Measurements from ENCODE around the gene AOC2.
A peak's percentile ranks its signal among the peaks of the same experiment; 100 is the strongest.
"Not testable (repeated sequence)": the region's sequence is repeated elsewhere in the genome, so short reads cannot be mapped to it uniquely, and the experiment has no call there.

AOC2 gene

DNA sequence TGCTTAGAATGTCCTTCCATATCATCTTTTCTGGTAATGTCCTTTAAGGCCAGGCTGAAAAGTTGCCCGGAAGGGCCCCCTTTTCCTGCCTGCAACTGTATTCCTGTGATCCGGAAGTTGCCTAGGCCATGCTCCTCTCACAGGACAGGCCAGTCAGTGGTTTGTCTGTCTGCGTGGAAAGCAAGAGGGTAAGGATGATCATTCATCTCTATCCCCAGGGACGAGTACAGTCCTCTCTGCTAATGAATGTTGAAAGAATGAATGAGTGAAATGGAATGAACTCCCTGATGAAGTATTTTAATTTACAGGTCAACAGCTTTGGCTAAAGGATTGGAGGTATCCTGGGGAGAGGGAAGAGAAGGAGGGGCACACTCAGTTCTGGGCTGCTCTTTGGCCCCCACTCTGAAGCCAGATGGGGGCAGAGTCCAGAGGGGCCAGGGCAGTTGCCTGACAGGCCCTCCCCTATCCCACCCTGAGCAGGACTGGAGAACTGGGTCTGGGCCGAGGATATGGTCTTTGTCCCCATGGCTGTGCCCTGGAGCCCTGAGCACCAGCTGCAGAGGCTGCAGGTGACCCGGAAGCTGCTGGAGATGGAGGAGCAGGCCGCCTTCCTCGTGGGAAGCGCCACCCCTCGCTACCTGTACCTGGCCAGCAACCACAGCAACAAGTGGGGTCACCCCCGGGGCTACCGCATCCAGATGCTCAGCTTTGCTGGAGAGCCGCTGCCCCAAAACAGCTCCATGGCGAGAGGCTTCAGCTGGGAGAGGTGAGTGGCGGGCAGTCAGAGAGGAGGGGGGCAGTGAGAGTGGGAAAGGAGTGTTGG lies 9.8 kb downstream of the AOC2 start:
- DNase-seq = no peak

DNA sequence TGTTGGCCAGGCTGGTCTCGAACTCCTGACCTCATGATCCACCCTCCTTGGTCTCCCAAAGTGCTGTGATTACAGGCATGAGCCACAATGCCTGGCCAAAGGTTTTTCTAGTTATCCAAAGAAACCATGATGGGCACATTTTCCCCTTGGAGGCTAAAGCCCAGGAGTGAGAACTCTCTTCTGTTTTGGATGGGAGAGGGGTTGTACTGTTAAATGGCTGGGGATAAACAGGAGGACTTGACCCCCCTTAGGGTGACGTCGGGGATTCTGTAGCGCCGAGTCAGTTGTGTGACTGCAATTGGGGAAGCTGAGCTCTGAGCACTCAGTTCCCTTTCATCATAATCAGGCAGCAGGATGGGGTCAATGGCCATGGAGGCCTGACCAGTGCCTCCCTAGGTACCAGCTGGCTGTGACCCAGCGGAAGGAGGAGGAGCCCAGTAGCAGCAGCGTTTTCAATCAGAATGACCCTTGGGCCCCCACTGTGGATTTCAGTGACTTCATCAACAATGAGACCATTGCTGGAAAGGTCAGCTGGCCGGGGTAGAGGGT lies 10.7 kb downstream of the AOC2 start:
- DNase-seq = no peak

DNA sequence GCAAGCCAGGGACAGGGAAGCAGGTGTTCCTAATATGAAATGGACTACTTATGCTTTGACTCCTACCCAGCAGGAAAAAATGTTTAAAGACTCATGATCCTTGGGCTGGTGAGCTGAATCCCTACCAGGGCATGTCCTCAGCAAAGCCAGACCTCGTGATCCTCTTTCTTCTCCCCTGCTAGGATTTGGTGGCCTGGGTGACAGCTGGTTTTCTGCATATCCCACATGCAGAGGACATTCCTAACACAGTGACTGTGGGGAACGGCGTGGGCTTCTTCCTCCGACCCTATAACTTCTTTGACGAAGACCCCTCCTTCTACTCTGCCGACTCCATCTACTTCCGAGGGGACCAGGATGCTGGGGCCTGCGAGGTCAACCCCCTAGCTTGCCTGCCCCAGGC lies 11.7 kb downstream of the AOC2 start:
- not testable (repeated sequence) for DNase-seq

DNA sequence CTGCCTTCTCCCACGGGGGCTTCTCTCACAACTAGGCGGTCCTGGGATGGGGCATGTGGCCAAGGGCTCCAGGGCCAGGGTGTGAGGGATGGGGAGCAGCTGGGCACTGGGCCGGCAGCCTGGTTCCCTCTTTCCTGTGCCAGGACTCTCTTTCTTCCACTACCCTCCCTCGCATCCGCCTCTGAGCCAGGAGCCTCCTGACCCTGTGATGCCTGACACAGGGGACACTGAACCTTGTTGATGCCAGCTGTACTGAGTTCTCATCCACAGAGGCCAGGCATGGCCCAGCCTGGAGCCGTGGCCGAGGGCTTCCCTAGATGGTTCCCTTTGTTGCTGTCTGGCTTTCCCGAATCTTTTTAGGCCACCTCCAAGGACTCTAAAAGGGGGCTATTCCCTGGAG lies 12.1 kb downstream of the AOC2 start:
- not testable (repeated sequence) for DNase-seq

DNA sequence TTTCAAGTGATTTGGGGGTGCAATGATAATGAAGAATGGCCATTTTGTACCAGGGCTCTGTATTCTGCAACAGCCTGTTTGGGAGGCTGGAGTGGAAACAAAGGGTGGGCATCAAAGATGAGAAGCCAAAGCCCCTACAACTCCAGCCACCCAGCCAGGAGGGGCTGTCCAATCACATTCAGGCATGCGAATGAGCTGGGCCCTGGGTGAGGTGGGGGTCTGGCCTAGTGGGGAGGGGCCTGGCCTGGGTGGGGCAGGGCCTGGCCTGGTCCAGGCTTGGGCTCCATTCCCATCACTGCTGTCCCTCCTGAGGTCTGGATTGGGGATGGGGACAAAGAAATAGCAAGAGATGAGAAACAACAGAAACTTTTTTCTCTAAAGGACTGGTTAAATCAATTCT lies 13.0 kb downstream of the AOC2 start:
- no peak for DNase-seq

DNA sequence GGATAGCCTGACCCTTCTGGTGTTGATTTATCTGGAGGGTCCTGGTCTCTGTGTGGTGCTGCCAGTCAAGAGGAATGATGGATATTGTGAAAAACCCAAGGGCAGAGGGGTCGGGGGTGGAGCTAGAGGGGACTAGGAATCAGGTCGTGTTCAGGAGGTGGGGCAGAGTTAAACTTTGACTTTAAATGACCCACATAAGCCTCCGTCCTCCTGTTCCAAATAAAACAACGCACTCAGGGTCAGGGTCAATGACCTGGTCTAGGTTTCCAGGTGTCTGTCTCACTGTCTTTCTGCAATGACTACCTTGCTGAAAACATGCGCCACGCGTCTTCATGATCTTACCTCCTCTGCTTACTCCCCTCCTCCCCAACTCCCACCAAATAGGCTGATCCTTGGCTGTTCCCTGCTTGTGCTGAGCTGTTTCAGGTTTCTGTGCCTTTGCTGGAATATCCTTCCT lies 21.3 kb downstream of the AOC2 start:
- no peak for DNase-seq

DNA sequence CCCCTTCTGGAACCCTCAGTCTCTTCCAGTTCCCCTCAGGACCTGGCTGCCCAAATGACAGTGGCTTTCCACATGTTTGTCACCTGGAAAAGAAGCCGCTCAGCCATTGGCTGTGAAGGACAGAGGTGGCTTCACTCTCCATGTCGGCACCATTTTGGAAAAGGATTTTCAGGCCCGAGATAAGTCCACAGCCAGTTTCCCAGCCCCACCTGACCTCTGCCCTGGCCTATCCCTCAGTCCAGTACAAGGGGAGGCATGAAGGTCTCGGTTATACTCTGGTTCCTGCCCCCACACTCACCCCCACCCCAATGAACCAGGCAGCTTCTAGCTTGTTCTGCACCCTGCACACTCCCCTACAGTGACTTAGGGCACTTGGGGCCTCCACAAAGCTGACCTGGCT lies 21.8 kb downstream of the AOC2 start:
- DNase-seq = no peak

DNA sequence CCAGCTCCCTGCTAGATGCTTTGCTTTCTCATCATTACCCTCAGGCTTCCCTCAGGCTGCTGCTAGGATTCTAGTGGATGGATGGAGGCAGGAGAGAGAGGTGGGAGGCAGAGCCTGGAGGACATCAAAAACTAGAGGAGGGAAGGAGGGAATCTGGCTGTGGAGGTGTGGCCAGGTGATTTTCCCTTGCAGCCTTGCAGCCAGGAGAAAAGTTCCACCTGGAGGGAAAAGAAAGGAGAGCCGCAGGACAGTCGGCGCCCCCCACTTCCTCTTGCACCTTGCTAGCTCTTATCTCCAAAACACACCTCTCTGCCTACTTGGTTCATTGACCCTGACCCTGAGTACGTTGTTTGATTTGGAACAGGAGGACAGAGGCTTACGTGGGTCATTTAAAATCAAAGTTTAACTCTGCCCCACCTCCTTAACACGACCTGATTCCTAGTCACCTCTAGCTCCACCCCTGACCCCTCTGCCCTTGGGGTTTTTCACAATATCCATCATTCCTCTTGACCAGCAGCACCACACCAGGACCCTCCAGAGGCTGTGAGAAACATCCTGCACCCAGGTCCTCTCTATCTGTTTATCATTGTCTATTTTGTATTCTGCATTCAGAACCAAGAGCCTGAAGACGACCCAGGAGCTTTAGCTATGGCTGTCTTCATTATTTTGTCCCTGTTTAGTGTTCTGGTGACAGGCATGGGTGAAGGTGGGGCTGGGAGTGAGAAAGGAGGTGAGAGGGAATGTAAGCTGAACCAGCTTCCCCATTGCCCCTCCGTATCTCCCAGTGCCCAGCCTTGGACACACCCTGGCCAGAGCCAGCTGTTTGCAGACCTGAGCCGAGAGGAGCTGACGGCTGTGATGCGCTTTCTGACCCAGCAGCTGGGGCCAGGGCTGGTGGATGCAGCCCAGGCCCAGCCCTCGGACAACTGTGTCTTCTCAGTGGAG lies 22.5 kb downstream of the AOC2 start:
- no peak for DNase-seq

DNA sequence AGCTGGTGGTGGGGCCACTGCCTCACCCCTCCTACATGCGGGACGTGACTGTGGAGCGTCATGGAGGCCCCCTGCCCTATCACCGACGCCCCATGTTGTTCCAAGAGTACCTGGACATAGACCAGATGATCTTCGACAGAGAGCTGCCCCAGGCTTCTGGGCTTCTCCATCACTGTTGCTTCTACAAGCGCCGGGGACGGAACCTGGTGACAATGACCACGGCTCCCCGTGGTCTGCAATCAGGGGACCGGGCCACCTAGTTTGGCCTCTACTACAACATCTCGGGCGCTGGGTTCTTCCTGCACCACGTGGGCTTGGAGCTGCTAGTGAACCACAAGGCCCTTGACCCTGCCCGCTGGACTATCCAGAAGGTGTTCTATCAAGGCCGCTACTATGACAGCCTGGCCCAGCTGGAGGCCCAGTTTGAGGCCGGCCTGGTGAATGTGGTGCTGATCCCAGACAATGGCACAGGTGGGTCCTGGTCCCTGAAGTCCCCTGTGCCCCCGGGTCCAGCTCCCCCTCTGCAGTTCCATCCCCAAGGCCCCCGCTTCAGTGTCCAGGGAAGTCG lies 23.4 kb downstream of the AOC2 start:
- not testable (repeated sequence) for DNase-seq

DNA sequence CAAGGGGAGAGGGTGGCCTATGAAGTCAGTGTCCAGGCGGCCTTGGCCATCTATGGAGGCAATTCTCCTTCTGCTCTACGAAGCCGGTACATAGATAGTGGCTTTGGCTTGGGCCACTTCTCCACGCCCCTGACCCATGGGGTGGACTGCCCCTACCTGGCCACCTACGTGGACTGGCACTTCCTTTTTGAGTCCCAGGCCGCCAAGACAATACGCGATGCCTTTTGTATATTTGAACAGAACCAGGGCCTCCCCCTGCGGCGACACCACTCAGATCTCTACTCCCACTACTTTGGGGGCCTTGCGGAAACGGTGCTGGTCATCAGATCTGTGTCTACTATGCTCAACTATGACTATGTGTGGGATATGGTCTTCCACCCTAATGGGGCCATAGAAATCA lies 24.0 kb downstream of the AOC2 start:
- no peak for DNase-seq

DNA sequence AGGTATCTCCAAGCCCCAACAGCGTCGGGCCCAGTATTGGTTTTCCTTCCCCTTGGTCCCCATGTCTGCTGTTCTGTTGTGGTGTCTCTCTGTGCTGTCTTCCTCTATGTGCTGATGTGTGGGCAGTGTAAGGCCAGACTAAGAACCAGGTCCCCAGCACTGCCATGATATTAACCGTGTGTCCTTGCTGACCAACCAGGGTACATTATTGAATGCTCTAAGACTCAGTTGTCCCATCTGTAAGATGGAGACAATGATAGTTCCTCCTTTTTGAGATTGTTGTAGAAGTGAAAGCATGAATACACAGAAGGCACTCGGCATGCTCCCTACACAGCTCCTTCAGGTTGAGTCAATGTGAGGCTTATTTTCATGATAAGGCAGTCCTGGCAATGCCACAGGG lies 27.3 kb downstream of the AOC2 start:
- DNase-seq = no peak

DNA sequence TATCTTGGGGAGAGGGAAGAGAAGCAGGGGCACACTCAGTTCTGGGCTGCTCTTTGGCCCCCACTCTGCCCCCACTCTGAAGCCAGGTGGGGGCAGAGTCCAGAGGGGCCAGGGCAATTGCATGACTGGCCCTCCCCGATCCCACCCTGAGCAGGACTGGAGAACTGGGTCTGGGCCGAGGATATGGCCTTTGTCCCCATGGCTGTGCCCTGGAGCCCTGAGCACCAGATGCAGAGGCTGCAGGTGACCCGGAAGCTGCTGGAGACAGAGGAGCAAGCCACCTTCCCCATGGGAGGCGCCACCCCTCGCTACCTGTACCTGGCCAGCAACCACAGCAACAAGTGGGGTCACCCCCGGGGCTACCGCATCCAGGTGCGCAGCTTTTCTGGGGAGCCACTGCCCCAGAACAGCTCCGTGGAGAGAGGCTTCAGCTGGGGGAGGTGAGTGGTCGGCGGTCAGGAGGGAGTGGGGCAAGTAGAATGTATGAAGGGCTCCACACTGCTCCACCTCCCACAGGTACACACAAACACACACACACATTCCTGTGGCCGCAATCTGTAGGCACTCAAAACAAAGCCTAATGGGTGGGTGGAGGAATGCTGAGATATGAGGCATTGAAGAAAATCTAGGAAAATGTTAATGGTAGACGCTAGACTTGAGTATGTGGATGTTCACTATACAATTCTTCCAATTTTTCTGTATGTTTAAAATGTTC lies 28.0 kb downstream of the AOC2 start:
- DNase-seq = no peak

DNA sequence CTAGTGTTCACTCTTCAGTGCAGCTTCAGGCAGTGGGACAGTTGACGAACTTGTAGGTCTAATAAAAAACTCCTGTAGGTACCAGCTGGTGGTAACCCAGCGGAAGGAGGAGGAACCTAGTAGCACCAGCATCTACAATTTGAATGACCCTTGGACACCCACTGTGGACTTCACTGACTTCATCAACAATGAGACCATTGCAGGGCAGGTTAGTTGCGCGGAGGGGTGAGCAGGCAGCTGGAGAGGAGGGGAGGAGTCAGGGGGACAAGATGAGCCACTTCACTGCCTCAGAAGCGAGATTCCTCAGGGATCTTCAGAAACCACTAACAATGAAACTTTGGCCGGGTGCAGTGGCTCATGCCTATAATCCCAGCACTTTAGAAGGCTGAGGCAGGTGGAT lies 28.9 kb downstream of the AOC2 start:
- DNase-seq = no peak

DNA sequence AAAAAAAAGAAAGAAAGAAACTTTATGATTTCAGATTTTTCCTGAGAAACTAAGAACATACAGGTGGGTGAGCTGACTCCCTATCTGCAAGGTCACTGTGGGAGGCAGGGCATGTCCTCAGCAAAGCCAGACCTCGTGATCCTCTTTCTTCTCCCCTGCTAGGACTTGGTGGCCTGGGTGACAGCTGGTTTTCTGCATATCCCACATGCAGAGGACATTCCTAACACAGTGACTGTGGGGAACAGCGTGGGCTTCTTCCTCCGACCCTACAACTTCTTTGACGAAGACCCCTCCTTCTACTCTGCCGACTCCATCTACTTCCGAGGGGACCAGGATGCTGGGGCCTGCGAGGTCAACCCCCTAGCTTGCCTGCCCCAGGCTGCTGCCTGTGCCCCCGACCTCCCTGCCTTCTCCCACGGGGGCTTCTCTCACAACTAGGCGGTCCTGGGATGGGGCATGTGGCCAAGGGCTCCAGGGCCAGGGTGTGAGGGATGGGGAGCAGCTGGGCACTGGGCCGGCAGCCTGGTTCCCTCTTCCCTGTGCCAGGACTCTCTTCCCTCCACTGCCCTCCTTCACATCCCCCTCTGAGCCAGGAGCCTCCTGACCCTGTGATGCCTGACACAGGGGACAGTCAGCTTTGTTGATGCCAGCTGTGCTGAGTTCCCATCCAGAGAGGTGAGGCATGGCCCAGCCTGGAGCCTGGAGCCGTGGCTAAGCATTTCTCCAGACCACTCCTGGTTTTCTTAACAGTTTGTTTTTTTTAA lies 29.7 kb downstream of the AOC2 start:
- DNase-seq = not testable (repeated sequence)

DNA sequence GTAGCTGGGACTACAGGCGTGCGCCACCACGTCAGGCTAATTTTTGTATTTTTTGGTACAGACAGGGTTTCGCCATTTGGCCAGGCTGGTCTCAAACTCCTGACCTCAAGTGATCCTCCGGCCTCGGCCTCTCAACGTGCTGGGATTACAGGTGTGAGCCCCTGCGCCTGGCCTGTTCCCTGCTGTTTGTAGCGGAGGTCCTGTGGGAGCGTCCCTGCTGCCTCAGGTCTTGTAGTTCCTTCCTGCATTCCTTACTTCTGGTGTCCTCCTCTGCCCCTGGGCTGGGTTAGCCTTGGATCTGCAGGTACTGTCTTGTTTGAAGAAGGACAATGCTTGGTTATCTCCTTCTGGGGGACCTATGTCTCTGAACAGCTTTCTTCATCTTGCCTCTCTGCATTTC lies 32.7 kb downstream of the AOC2 start:
- no peak for DNase-seq

DNA sequence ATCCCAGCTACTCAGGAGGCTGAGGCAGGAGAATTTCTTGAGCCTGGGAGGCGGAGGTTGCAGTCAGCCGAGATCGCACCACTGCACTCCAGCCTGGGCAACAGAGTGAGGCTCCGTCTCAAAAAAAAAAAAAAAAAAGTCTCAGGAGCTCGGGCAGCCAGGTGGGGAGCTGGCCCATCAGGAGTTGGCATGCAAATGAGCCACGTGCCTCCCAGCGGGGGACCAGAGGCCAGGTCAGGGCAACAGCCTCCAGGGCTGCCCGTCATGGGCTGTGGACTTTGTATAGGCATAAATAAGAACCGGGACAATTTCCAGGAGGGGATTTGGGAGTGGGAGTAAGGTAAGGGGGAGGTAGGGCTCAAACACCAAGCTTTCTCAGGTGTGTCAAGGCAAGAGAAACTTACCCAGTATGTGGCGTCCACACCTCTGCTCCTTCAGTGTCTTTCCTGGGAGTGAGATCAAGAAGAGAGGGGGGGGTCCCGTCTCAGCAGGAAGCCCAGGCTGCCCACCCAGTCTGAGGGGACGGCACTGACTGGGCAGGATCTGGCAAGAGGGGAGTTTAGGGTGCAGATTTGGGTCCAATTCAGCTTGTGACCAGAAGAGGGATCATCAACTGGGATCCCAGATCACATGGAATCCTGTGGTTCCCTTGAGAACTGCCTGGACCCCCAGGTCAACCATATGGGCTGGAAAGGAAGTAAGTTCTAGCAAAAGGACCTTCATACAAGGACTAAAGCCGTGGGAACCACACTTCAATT lies 33.9 kb downstream of the AOC2 start:
- DNase-seq = no peak

DNA sequence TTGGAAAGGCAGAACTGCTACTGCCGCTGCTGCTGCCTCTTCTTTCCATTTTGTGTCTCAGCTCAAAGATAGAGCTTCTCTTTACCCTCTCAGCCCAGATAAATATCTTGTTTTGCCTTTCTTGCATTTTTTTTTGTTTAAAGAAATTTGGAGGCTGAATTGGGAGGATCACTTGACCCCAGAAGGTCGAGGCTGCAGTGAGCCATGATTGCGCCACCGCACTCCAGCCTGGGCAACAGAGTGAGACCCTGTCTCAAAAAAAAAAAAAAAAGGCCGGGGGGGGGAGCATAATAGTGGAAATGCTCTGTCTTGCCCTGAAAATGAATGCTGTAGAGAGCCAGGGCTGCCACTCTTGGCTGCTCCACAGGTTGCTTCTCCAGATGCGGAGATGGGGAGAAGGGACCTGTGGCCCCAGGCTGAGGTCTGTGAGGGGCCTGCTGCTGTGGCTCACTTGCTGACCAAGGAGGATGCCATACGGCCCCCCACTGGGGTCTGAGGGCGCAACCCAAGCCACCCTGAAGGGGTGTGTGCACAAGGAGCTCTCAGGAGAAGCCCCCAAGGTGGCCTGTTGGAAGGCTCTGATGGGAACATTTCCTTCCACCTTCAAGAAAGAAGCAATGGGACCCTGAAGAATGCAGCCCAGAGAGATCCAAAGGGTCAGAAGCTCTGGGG lies 34.7 kb downstream of the AOC2 start:
- no peak for DNase-seq

DNA sequence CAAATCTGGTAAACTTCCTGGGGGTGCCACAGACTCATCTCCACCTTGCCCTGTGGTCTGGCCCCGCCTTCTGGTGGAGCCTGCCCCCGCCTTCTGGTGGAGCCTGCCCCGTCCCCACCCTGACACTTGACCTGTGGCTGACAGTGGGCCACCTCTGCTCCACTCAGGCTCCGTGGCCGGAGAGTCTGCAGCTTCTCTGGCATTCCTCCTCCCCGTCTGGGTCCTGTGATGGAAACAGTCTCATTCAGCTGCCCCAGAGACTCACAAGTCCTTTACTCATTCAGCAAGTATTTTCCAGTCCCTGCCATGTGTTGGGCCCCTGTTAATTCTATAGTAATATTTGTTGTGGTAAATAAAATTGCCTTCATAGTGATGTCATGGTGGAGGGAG lies 35.2 kb downstream of the AOC2 start:
- no peak for DNase-seq

DNA sequence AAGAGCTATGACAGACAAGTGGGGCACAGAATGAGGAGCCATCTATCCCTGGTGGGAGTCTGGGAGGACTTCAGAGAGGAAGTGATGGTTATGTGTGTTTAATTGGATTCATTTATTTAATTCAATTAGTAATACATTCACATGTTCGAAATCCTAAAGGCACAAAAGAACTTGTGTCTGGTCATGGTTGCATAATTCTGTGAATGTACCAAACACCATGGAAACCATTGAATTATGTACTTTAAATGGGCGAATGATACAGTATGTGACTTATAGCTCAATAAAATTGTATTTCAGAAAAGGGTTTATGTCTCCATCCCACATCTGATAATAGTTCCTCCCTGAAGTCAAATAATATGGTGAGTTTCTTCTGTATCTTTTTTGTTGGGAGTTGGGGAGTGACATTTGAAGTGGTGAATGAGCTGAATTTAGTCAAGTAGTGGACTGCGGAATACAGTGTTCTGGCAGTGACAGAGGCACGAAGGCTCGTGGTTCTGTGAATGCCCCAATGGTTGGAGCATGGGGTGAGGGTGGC lies 36.5 kb downstream of the AOC2 start:
- DNase-seq = no peak

DNA sequence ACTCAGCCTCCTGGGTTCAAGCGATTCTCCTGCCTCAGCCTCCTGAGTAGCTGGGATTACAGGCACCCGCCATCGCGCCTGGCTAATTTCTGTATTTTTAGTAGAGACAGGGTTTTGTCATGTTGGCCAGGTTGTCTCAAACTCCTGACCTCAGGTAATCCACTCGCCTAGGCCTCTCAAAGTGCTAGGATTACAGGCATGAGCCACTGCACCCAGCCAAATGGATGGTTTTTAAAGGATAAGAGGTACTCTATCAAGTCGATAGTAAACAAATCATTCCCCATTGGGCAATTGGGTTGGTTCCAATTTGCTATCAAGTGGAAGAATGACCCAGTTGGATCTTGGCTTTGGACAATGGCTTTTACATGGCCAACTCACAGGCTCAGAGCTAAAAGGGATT lies 37.3 kb downstream of the AOC2 start:
- peak; percentile 93 for DNase-seq

Measured in NCI-H1092 (cell line).